ENCODE results near the gene AFF3. TPM values are rescaled to one million over a fixed set of nuclear protein-coding genes. Genes with fewer than 3 reads are reported as not detected.

The AFF3 gene
- total RNA-seq, 1 experiment from 2014 or later: 0.22 TPM

DNA sequence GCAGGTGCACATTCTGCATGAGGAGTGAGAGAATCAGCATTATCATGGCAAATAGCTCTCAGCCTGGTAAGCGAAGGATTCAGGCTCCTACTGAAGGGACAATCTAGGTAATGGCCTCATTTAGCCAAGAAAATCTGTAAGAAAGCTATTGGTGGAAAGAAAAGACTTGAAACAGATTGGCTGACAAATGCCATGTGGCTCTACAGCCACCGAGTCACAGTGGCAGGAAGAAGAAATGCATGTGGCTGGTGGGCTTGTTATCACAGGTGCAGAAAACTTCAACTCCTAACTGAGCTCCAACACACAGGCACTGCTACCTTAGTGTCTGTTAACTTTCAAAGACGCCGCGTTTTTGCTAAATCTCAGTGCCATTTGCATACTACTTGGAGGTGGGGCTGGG lies 592.0 kb downstream of the AFF3 start:
- no peaks in the 10 kb centered on the region for H4K20me1 ChIP-seq (ENCODE audit: control insufficient read depth, insufficient read depth, insufficient read length)
- peak overlapping the region; percentile 33 for H4K8ac ChIP-seq (replicated peaks; ENCODE audit: insufficient read length, low read depth, low read length)
- no peak overlapping the region for H3K56ac ChIP-seq (ENCODE audit: insufficient read length, low read depth, low read length)
- H2BK120ac ChIP-seq (ENCODE audit: low read depth, low read length, poor library complexity, severe bottlenecking): no peak overlapping the region
- Mint-ChIP-seq H3K9me3 (no peaks in the 10 kb centered on the region; a peak in 1 of 5 replicates), H3K36me3 (ENCODE audit: insufficient read depth in 1 of 3, low read depth in 3 of 3) (no peaks in the 10 kb centered on the region), H3K27ac (no peak overlapping the region), H3K4me3 (no peak overlapping the region), H3K4me1 (peaks cover 23 to 31% of the 10 kb centered on the region in 2 experiments), H3K27me3 (ENCODE audit: low read depth) (peaks cover 4% of the 10 kb centered on the region; the same call in 1 of the 2 replicates)
- H2AK5ac ChIP-seq (ENCODE audit: insufficient read length, low read length): no peak overlapping the region
- H2AFZ ChIP-seq (ENCODE audit: low read length): no peak overlapping the region
- no peak overlapping the region for H2BK5ac ChIP-seq (ENCODE audit: insufficient read length, low read length)
- no peak overlapping the region for H3K27ac ChIP-seq (ENCODE audit: insufficient read length, low read depth, low read length)
- no peaks in the 10 kb centered on the region for H3K27me3 ChIP-seq (ENCODE audit: insufficient read depth, low read length)
- H3K79me2 ChIP-seq (ENCODE audit: insufficient read depth, low read length): no peaks in the 10 kb centered on the region; the same call in 1 of the 2 replicates
- H2BK20ac ChIP-seq (ENCODE audit: low read depth, low read length, poor library complexity, severe bottlenecking): no peak overlapping the region
- H4K5ac ChIP-seq (ENCODE audit: insufficient read length, low read depth, low read length): no peak overlapping the region
- no peaks in the 10 kb centered on the region for H3K9me3 ChIP-seq (ENCODE audit: control insufficient read depth, low read depth, low read length)
- H3K4ac ChIP-seq (ENCODE audit: low read depth, low read length): no peak overlapping the region
- TF ChIP-seq, protein P1, sequence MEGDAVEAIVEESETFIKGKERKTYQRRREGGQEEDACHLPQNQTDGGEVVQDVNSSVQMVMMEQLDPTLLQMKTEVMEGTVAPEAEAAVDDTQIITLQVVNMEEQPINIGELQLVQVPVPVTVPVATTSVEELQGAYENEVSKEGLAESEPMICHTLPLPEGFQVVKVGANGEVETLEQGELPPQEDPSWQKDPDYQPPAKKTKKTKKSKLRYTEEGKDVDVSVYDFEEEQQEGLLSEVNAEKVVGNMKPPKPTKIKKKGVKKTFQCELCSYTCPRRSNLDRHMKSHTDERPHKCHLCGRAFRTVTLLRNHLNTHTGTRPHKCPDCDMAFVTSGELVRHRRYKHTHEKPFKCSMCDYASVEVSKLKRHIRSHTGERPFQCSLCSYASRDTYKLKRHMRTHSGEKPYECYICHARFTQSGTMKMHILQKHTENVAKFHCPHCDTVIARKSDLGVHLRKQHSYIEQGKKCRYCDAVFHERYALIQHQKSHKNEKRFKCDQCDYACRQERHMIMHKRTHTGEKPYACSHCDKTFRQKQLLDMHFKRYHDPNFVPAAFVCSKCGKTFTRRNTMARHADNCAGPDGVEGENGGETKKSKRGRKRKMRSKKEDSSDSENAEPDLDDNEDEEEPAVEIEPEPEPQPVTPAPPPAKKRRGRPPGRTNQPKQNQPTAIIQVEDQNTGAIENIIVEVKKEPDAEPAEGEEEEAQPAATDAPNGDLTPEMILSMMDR (conservative IDR thresholded peaks at IDR 0.05): 0 out of 3 replicates have a peak, but pooled peaks have one; percentile 16
- no peak overlapping the region for H3K9ac ChIP-seq (ENCODE audit: extremely low read depth, insufficient read length, low read length)
- H3K4me2 ChIP-seq (ENCODE audit: insufficient read depth, insufficient read length, low read length): no peak overlapping the region
- H3K79me1 ChIP-seq (ENCODE audit: insufficient read depth, low read depth, low read length, poor library complexity, severe bottlenecking): no peaks in the 10 kb centered on the region
- peaks cover 4% of the 10 kb centered on the region for H3K23me2 ChIP-seq (ENCODE audit: insufficient read length, low read depth, low read length, poor library complexity, severe bottlenecking)
- DNase-seq: no peak
- no CpG with 5 or more reads among the region's 5 CpGs for WGBS (ENCODE audit: extremely low coverage, insufficient read length, low lambda C conversion rate)
- no peak overlapping the region for H2BK12ac ChIP-seq (ENCODE audit: insufficient read length, low read depth, low read length)
- no peak overlapping the region for H3K23ac ChIP-seq (ENCODE audit: insufficient read length, low read depth, low read length)
- no peak overlapping the region for H4K91ac ChIP-seq (ENCODE audit: insufficient read length, low read depth, low read length)
- H3K4me1 ChIP-seq (ENCODE audit: insufficient read depth, low read length): no peaks in the 10 kb centered on the region; the same call in 1 of the 2 replicates
- no peak overlapping the region for H2BK15ac ChIP-seq (ENCODE audit: low read depth, low read length)
- no peak overlapping the region for H3T11ph ChIP-seq (ENCODE audit: low read length)
- no peak overlapping the region for H3K14ac ChIP-seq (ENCODE audit: insufficient read depth, low read length)
- H3K18ac ChIP-seq (ENCODE audit: insufficient read length, low read depth, low read length): no peak overlapping the region
